ENCODE measurements around the gene HDAC8. TPM values are rescaled to one million over a fixed set of nuclear protein-coding genes. Genes with fewer than 3 reads are reported as not detected.
"Not testable (repeated sequence)": the region's sequence is repeated elsewhere in the genome, so short reads cannot be mapped to it uniquely, and the experiment has no call there.

Gene HDAC8
- total and polyA plus RNA-seq, 2 experiments from 2014 or later, result 36.6 to 40.3 TPM

DNA sequence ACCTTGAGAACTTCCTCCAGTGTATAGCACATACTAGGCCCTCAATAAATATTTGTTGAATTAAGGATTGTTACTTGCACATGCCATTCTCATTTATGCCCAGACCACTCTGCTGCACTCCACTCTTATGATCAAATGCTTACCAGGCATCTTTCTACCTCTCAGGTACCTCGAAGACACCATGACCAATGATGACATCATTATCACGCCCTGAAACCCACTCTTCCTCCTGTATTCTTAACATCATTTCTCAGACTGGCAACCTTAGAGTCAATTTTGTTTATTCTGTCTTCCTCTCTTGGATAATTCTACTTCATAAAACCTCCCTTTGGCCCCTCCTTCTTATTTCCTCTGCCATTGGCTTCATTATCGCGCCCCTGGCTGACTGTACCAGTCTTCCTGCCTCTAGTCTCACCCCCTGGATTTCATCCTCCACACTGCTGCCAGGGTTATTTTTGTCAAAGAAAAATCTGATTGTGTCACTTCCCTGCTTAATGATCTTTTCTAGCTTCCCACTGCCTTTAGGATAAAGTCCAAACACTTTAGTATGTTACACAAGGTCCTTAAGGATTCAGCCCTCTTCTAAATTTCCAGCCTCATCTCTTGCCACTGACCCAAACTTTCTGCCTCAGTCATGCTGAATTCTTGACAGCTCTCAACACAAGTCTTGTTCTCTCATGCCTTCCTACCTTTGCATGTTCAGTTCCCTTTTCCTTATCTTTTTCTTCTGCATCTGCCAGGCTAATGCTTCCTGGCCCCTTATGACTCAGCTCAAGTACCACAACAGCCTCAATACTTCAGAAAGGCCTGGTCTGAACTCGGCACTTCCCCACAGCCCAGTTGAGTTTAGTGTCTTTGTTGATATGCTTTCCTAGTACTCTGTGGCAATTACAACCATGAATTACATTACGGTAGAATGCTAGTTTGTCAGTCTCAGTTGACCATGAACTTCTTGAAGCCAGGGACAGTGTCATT is 45.8 kb downstream of the HDAC8 start:
- H3K36me3 ChIP-seq, result no peaks in the 10 kb centered on the region
- no peak overlapping the region for H3K27ac ChIP-seq
- no peak overlapping the region for H3K4me3 ChIP-seq
- peak in 1 of 2 donors; percentile 50 for DNase-seq (ENCODE audit: low read depth in 1 of 2, low spot score in 1 of 2)
- no peaks in the 10 kb centered on the region for H3K9me3 ChIP-seq (ENCODE audit: low read depth)
- H3K27me3 ChIP-seq, result no peaks in the 10 kb centered on the region
- TF ChIP-seq CTCF (IDR thresholded peaks at IDR 0.05; ENCODE audit: low read depth, low read length), result no peak
- no peaks in the 10 kb centered on the region for H3K4me1 ChIP-seq (ENCODE audit: low read depth)

GRCh38 chrX:72498782-72499181 is 73.9 kb downstream of the HDAC8 start:
- no peaks in the 10 kb centered on the region for H3K36me3 ChIP-seq
- no peaks in the 10 kb centered on the region for H3K9me3 ChIP-seq (ENCODE audit: low read depth)
- no peaks in the 10 kb centered on the region for H3K4me1 ChIP-seq (ENCODE audit: low read depth)
- H3K27ac ChIP-seq, result no peak overlapping the region
- H3K27me3 ChIP-seq, result no peaks in the 10 kb centered on the region
- TF ChIP-seq CTCF (IDR thresholded peaks at IDR 0.05; ENCODE audit: low read depth, low read length), result no peak
- DNase-seq (ENCODE audit: low read depth in 1 of 2, low spot score in 1 of 2), result peak in 1 of 2 donors; percentile 3
- H3K4me3 ChIP-seq, result no peak overlapping the region

GRCh38 chrX:72495046-72495445 is 77.6 kb downstream of the HDAC8 start:
- DNase-seq (ENCODE audit: low read depth in 1 of 2, low spot score in 1 of 2), result peak in 1 of 2 donors; percentile 11
- Histone ChIP-seq H3K36me3 (no peaks in the 10 kb centered on the region), H3K27me3 (no peaks in the 10 kb centered on the region), H3K27ac (no peak overlapping the region), H3K4me1 (ENCODE audit: low read depth) (no peaks in the 10 kb centered on the region), H3K4me3 (no peak overlapping the region), H3K9me3 (ENCODE audit: low read depth) (no peaks in the 10 kb centered on the region)
- TF ChIP-seq CTCF (IDR thresholded peaks at IDR 0.05; ENCODE audit: low read depth, low read length), result no peak

- DNase-seq (ENCODE audit: low read depth in 1 of 2, low spot score in 1 of 2), result no peak
- no peak for TF ChIP-seq CTCF (IDR thresholded peaks at IDR 0.05; ENCODE audit: low read depth, low read length)
- no peak overlapping the region for H3K4me3 ChIP-seq
- H3K4me1 ChIP-seq (ENCODE audit: low read depth), result no peaks in the 10 kb centered on the region
- H3K9me3 ChIP-seq (ENCODE audit: low read depth), result no peaks in the 10 kb centered on the region
- H3K36me3 ChIP-seq, result no peaks in the 10 kb centered on the region
- H3K27ac ChIP-seq, result no peak overlapping the region
- H3K27me3 ChIP-seq, result no peaks in the 10 kb centered on the region
Measured at GRCh38 chrX:72492499-72492898, 80.1 kb downstream of the HDAC8 start.

DNA sequence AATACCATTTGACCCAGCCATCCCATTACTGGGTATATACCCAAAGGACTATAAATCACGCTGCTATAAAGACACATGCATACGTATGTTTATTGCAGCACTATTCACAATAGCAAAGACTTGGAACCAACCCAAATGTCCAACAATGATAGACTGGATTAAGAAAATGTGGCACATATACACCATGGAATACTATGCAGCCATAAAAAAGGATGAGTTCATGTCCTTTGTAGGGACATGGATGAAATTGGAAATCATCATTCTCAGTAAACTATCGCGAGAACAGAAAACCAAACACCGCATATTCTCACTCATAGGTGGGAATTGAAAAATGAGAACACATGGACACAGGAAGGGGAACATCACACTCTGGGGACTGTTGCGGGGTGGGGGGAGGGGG is 82.4 kb downstream of the HDAC8 start:
- not testable (repeated sequence) for H3K27me3 ChIP-seq; H3K4me1 ChIP-seq (ENCODE audit: low read depth); H3K4me3 ChIP-seq; H3K36me3 ChIP-seq; DNase-seq (ENCODE audit: low read depth in 1 of 2, low spot score in 1 of 2); H3K9me3 ChIP-seq (ENCODE audit: low read depth); H3K27ac ChIP-seq

DNA sequence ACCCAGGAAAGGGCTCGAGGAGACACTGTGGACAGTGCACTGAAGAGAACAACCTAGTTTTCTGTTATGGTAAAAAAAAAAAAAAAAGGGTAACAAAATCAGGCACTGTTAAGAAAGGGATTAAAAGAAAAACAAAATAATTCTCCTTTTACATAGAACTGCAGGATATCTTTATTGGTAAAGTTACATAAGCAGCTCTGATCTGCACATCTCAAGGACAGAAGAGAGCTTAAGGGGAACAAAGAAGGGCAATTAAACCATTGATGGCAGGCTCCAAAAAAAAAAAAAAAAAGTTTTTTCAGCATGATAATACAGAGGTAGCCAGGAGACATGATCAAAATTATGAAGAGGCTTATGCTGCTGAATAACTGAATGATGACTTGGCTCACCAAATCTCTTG is 85.0 kb downstream of the HDAC8 start:
- Histone ChIP-seq H3K9me3 (ENCODE audit: low read depth) (no peaks in the 10 kb centered on the region), H3K36me3 (no peaks in the 10 kb centered on the region), H3K4me3 (no peak overlapping the region), H3K4me1 (ENCODE audit: low read depth) (no peaks in the 10 kb centered on the region), H3K27ac (no peak overlapping the region), H3K27me3 (no peaks in the 10 kb centered on the region)
- TF ChIP-seq CTCF (IDR thresholded peaks at IDR 0.05; ENCODE audit: low read depth, low read length), result no peak
- DNase-seq (ENCODE audit: low read depth in 1 of 2, low spot score in 1 of 2), result no peak

Data from cardiac muscle cell (in vitro differentiated cells and primary cell).